ENCODE data around the gene SMYD3. TPM values are rescaled to one million over a fixed set of nuclear protein-coding genes. Genes with fewer than 3 reads are reported as not detected.

The SMYD3 gene
- total RNA-seq, 1 experiment from 2014 or later, result 33.4 TPM

- no peak for DNase-seq (ENCODE audit: low read depth, low spot score)
- in situ Hi-C loops (cut with HindIII; ENCODE audit: low pct_unique_long_range_greater_than_20kb, low sequenced_read_pairs), result no loop called here
These were observed 341.0 kb downstream of the SMYD3 start for GRCh38 chr1:246165826-246166709.

DNA sequence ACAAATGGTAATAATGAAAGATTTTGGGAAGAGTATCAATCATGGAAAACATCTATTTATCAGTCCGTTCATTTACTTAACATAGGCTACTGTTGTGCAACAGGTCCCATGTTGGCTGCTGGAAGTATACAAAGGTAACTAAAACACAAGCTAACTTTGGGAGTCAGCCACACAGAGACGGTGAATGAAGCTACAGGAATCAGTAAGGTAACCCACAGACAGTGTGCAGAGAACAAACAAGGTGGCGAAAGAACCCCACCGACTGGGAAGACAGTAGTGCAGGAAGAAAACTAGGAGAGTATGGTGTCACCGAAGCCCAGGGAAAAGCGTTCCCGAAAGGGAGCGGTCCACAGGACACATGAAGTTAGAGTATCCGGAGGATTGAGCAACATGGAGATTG lies 342.3 kb downstream of the SMYD3 start:
- no peak for DNase-seq (ENCODE audit: low read depth, low spot score)
- in situ Hi-C loops (cut with HindIII; ENCODE audit: low pct_unique_long_range_greater_than_20kb, low sequenced_read_pairs), result no loop called here

- in situ Hi-C loops (cut with HindIII; ENCODE audit: low pct_unique_long_range_greater_than_20kb, low sequenced_read_pairs), result no loop called here
- DNase-seq (ENCODE audit: low read depth, low spot score), result no peak
These were observed 344.5 kb downstream of the SMYD3 start for GRCh38 chr1:246162560-246162959.

DNA sequence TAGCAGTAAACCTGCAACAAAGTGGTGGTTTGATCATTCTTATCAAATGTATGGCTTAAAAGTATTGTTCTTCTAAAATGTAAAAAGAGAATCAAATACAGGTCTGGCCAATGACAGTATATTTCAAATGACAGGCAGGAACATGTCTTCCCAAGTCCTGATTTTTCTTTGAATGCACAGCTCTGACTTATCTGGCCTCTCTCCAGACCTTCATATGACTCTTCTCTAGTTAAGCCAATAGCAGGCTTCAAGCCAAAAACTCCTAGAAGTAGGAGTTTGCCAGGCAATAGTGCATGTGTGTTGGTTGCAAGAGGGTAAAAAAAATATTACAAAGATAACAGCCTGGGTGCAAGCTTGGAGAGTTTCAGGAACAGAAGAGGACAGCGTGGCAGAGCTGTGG lies 345.5 kb downstream of the SMYD3 start:
- in situ Hi-C loops (cut with HindIII; ENCODE audit: low pct_unique_long_range_greater_than_20kb, low sequenced_read_pairs), result no loop called here
- DNase-seq (ENCODE audit: low read depth, low spot score), result peak; percentile 21

DNA sequence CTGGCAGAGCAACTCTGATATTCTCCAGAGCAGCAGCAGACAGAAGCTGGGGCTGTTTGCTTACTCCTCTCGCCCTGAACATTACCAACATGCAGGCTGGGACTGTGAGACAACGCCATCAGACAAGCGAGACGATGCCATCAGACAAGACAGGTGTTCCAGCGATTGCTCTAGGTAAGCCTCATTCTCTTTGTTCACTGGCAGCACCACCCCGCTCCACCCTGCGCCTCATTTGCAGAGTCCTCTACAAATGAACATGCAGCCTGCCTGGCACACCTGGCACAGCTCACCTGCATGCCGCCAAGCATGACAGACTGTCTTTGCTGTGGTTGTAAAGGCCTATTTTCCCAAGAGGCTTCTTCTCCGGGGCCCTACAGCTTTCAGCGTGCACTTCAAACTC lies 346.2 kb downstream of the SMYD3 start:
- DNase-seq (ENCODE audit: low read depth, low spot score), result no peak
- in situ Hi-C loops (cut with HindIII; ENCODE audit: low pct_unique_long_range_greater_than_20kb, low sequenced_read_pairs), result no loop called here

DNA sequence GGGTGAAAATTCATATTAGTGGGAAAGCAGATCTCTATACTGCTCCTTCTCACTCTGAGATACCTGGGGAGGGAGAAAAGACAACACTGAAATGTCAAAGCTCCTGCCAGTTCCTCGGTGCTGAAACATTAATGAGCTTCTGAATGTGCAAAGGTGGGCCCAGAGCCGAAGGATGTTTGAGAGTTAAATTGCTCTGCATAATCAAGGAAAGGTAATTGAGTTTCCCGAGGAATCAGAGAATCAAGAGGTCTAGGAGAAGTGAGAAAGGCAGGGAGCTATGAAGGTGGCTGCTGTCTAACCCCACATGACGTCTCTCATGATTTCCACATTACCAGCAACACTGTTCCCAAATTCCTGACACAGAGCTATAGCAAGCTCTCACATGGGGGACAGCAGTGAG lies 346.7 kb downstream of the SMYD3 start:
- no peak for DNase-seq (ENCODE audit: low read depth, low spot score)
- in situ Hi-C loops (cut with HindIII; ENCODE audit: low pct_unique_long_range_greater_than_20kb, low sequenced_read_pairs), result no loop called here

DNA sequence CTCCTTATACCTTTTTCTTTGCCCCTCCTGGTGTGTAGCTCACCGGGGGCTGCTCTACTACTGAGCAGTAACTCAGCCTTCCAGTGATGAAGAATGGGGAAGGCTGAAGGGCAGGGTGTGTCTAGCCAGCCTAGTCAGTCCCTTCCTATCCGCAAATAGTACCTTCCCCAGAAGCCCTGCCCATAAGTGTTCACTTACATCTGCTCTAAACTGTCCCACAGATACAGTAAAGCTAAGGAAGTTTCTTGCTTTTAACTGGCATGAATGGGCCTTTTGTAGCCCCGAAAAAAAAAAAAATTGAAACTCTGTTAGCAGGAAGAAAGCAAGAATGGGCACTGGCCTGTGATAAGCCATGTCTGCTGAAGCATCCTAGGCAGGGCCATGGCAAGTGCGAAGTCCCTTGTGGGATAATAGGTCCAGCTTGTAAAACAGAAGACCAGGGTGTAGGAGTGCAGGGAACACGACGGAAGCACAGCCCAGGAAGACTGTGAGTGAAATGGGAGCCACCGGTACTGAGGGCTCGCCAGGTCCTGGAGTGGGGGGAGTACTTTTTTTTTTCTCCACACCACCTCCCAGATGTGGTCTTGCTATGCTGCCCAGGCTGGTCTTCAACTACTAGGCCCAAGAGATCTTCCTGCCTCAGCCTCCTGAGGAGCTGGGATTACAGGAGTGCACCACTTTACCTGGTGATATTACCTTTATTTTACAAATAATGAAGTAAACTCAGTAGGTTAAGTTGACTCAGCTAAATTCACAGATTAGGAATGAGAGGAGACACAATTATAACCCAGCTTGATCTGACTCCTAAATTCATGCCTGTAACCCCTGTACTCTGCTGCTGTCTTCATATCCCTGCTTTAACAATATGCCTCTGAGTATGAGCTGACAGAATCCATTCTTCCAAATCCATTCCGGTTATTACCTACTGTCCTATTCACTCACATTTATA lies 347.5 kb downstream of the SMYD3 start:
- DNase-seq (ENCODE audit: low read depth, low spot score), result peak; percentile 77

GRCh38 chr1:246158131-246158530 lies 348.9 kb downstream of the SMYD3 start:
- in situ Hi-C loops (cut with HindIII; ENCODE audit: low pct_unique_long_range_greater_than_20kb, low sequenced_read_pairs), result no loop called here
- no peak for DNase-seq (ENCODE audit: low read depth, low spot score)

More for the DNA sequence above, 347.5 kb downstream of the SMYD3 start:
- in situ Hi-C loops (cut with HindIII; ENCODE audit: low pct_unique_long_range_greater_than_20kb, low sequenced_read_pairs), result no loop called here

GRCh38 chr1:246157516-246157915 lies 349.6 kb downstream of the SMYD3 start:
- no peak for DNase-seq (ENCODE audit: low read depth, low spot score)
- in situ Hi-C loops (cut with HindIII; ENCODE audit: low pct_unique_long_range_greater_than_20kb, low sequenced_read_pairs), result no loop called here

DNA sequence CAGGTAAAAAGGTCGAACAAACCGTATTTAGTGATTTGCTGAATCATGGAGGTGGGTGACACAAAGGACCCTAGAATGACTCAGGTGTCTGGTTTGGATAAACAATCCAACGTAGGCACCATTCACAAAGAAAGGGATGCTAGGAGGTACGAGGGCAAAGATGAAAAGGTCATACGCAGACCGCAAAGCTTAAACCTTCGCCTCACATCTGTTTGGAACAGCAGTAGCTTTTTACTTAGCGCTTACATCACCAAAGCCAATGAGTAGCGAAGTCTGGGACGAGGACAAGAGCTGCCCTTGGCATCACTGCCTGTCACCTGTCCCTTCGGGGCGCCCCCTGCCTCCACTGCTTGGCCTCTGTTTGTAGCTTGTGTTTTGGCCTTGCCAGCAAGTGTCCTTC lies 350.2 kb downstream of the SMYD3 start:
- no peak for DNase-seq (ENCODE audit: low read depth, low spot score)
- in situ Hi-C loops (cut with HindIII; ENCODE audit: low pct_unique_long_range_greater_than_20kb, low sequenced_read_pairs), result no loop called here

DNA sequence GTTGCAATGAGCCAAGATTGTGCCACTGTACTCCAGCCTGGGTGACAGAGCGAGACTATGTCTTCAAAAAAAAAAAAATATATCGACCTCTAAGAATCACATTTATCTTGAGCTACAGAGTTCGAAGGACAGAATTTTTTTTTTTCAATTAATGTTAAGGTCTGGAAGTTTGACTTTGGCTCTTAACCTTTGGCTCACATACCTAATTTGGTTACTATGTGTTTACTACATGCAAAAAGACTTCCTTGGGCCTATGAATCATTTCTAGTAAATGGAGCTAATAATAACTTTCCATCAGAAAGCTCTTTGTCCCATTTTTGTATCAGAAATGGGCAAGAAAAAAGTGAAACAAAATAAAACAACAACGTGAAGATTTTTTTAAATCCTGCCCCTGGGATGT lies 351.2 kb downstream of the SMYD3 start:
- in situ Hi-C loops (cut with HindIII; ENCODE audit: low pct_unique_long_range_greater_than_20kb, low sequenced_read_pairs), result no loop called here
- peak; percentile 42 for DNase-seq (ENCODE audit: low read depth, low spot score)

DNA sequence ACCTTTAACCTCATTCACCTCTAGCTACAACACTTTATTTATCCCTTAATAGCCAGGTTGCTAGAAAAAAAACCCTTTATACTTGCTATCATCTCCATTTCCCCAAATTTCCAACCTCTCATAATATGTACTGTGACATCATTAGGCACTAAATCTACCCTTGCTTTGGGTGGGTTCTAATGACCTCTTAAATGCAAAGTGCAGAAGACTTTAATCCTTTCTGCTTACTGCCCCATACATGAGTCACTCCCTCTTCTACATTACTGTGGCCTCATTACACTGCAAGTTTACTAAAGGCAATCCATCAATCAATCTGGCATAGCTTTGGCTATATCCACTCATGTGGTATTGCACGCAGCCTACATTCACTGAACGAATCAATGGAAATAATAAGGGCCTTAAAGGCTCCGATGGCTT lies 353.3 kb downstream of the SMYD3 start:
- in situ Hi-C loops (cut with HindIII; ENCODE audit: low pct_unique_long_range_greater_than_20kb, low sequenced_read_pairs), result no loop called here

DNA sequence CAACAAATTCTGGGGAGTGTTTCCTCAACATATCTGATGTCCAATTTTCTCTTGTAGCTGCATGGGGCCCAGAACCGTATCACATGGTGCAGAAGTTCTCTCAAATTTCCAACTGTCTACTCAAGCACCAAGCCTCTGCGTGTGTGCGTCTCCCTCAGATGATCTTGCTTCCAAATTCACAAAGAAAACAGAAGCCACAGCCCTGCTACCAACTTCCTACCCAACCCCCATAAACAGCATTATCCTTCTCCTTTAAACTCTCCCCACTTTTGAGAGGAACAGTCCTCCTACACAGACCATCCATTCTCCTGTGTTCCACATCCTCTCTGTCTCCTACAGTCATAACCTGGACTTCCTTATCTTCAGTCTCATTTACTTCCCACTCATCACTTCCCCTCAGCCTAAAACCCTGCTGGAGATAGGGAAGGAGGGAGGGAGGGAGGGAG lies 354.1 kb downstream of the SMYD3 start:
- in situ Hi-C loops (cut with HindIII; ENCODE audit: low pct_unique_long_range_greater_than_20kb, low sequenced_read_pairs), result no loop called here
- DNase-seq (ENCODE audit: low read depth, low spot score), result no peak

More for the DNA sequence above, 353.3 kb downstream of the SMYD3 start:
- no peak for DNase-seq (ENCODE audit: low read depth, low spot score)

GRCh38 chr1:246151796-246152434 lies 355.2 kb downstream of the SMYD3 start:
- DNase-seq (ENCODE audit: low read depth, low spot score), result peak; percentile 4
- in situ Hi-C loops (cut with HindIII; ENCODE audit: low pct_unique_long_range_greater_than_20kb, low sequenced_read_pairs), result no loop called here

DNA sequence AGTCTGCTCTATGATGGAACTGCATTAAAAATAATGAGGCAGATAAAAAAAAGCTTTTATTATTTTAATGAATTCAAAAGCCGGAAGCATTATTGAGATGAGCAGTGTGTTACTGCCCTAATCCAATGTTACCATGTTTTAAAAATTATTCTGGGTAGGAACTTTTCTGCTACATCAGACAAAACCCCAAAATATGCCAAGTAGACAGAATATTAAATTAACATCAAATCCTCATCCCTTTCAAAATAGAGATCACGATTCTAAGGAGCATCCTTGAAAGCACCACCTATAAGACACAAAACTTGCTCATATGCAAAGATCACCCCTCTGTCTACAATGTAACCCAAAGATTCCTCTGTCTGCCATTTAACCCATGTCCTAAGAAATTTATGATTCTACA lies 357.5 kb downstream of the SMYD3 start:
- DNase-seq (ENCODE audit: low read depth, low spot score), result no peak
- in situ Hi-C loops (cut with HindIII; ENCODE audit: low pct_unique_long_range_greater_than_20kb, low sequenced_read_pairs), result no loop called here

GRCh38 chr1:246147524-246148461 lies 359.3 kb downstream of the SMYD3 start:
- no peak for DNase-seq (ENCODE audit: low read depth, low spot score)

More at GRCh38 chr1:246147524-246148461, 359.3 kb downstream of the SMYD3 start:
- in situ Hi-C loops (cut with HindIII; ENCODE audit: low pct_unique_long_range_greater_than_20kb, low sequenced_read_pairs), result no loop called here
